CD8-positive, alpha-beta memory T cell (primary cell): ENCODE measurements around the gene TBC1D17. TPM values are rescaled to one million over a fixed set of nuclear protein-coding genes. Genes with fewer than 3 reads are reported as not detected.

ENCODE experiments used
- CTCF ChIA-PET: fragments of 350-600 bp; sonication (Branson Sonifier 250); formaldehyde crosslinking; loops from one replicate; lab custom pipeline; 2021; ENCODE audit warnings: antibody characterized with exemption; lab: Charles Lee
- POLR2A ChIA-PET: fragments of 350-600 bp; sonication (Branson Sonifier 250); formaldehyde crosslinking; loops from one replicate; lab custom pipeline; 2021; ENCODE audit warnings: antibody characterized with exemption; lab: Charles Lee
- DNase-seq, 5 donors: peaks; one replicate each; pipeline versions ENCODE4 v3.0.0 to v3.0.0-alpha.2; 2020 to 2022; ENCODE audit warnings: mixed read lengths in 1 of 5
- H3K27ac ChIP-seq: one replicate; pipeline ENCODE4 v1.7.0; 2013; ENCODE audit warnings: low read depth, mild to moderate bottlenecking, low read length, moderate library complexity
- H3K27me3 ChIP-seq: 2 replicates; pipeline ENCODE4 v1.7.0; 2013; ENCODE audit warnings: low read length, mild to moderate bottlenecking; ENCODE audit not compliant: insufficient read depth, poor library complexity, severe bottlenecking
- H3K36me3 ChIP-seq: 2 replicates; pipeline ENCODE4 v1.7.0; 2013; ENCODE audit warnings: mild to moderate bottlenecking, low read length, moderate library complexity; ENCODE audit not compliant: insufficient read depth
- H3K4me1 ChIP-seq: 2 replicates; pipeline ENCODE4 v1.7.0; 2013; ENCODE audit warnings: mild to moderate bottlenecking, low read length, moderate library complexity; ENCODE audit not compliant: insufficient read depth
- H3K4me3 ChIP-seq: 2 replicates; pipeline ENCODE4 v1.7.0; 2013; ENCODE audit warnings: mild to moderate bottlenecking, low read length
- H3K9me3 ChIP-seq: 2 replicates; pipeline ENCODE4 v1.7.0; 2013; ENCODE audit warnings: mild to moderate bottlenecking, low read length
- H3K27ac Mint-ChIP-seq, 8 donors: one replicate each; pipeline ENCODE4 v1.8.0; 2020 to 2021; ENCODE audit warnings: mixed read lengths in 8 of 8, mild to moderate bottlenecking in 6 of 8, inconsistent platforms in 3 of 8, moderate library complexity in 3 of 8
- H3K27me3 Mint-ChIP-seq, 2 donors: one replicate each; pipeline ENCODE4 v1.8.0; 2020 to 2021; ENCODE audit warnings: mixed read lengths in 2 of 2, mild to moderate bottlenecking in 1 of 2, moderate library complexity in 1 of 2
- H3K36me3 Mint-ChIP-seq, 3 donors: one replicate each; pipeline ENCODE4 v1.8.0; 2020 to 2021; ENCODE audit warnings: mixed read lengths in 3 of 3, inconsistent platforms in 1 of 3, mild to moderate bottlenecking in 1 of 3
- H3K4me1 Mint-ChIP-seq, 3 donors: one replicate each; pipeline ENCODE4 v1.8.0; 2020 to 2021; ENCODE audit warnings: mixed read lengths in 3 of 3, inconsistent platforms in 1 of 3, mild to moderate bottlenecking in 1 of 3
- H3K4me3 Mint-ChIP-seq, 7 donors: one replicate each; pipeline ENCODE4 v1.8.0; 2020 to 2021; ENCODE audit warnings: mixed read lengths in 7 of 7, mild to moderate bottlenecking in 6 of 7, moderate library complexity in 4 of 7, inconsistent platforms in 2 of 7
- H3K9me3 Mint-ChIP-seq, 5 donors: one replicate each; pipeline ENCODE4 v1.8.0; 2020 to 2022; ENCODE audit warnings: mixed read lengths in 5 of 5, mild to moderate bottlenecking in 3 of 5, moderate library complexity in 2 of 5, inconsistent platforms in 1 of 5
- polyA plus RNA-seq: library from polyadenylated mRNA; unstranded; fragments of 300-500 nt; fragmentation: Illumina TruSeq; gene quantifications from one replicate; pipeline ENCODE4 v1.2.3, GENCODE V29; 2021
- total RNA-seq, 2 experiments: library from RNA; stranded (reverse); gene quantifications; one replicate each; pipeline ENCODE4 v1.2.3, GENCODE V29; 2021

Gene TBC1D17
- total and polyA plus RNA-seq, 3 experiments from 2014 or later: 16.8 to 33.5 (median 31.7) TPM

- POLR2A ChIA-PET: interaction anchor here (0.7 to 2.3 kb wide), 6 partner anchors 10 to 1646 kb away, joined by 3 to 13 read pairs (median 6); partner anchors contain the start of genes AKT1S1, FUZ, MED25 and TBC1D17
- peak overlapping the region; percentile 90 to 99 (median 95) for H3K4me3 Mint-ChIP-seq
- CTCF ChIA-PET: interaction anchor here (0.7 to 1.5 kb wide), 7 partner anchors 10 to 132 kb away, joined by 3 to 8 read pairs (median 3); partner anchors contain the start of genes AKT1S1, FUZ and MED25
- H3K4me3 ChIP-seq: peak overlapping the region; percentile 79
- no peaks in the 10 kb centered on the region for H3K36me3 ChIP-seq
- H3K27ac ChIP-seq: peak overlapping the region; percentile 95
- H3K27me3 ChIP-seq: no peaks in the 10 kb centered on the region
- no peaks in the 10 kb centered on the region for H3K9me3 Mint-ChIP-seq
- H3K27ac Mint-ChIP-seq: peak overlapping the region in 7 of 8 donors; percentile 95 to 99 (median 98)
- H3K36me3 Mint-ChIP-seq: peaks cover 0 to 10% (median 0%) of the 10 kb centered on the region in 3 donors
- H3K4me1 ChIP-seq: peaks cover 30% of the 10 kb centered on the region
- H3K4me1 Mint-ChIP-seq: peaks cover 38 to 48% (median 38%) of the 10 kb centered on the region in 3 donors
- no peaks in the 10 kb centered on the region for H3K9me3 ChIP-seq
- no peak for DNase-seq
- peaks cover 0 to 4% of the 10 kb centered on the region in 2 donors for H3K27me3 Mint-ChIP-seq
Measured at GRCh38 chr19:49849433-49850220, 27.9 kb upstream of the TBC1D17 start.

GRCh38 chr19:49850221-49850486, 27.3 kb upstream of the TBC1D17 start:
- no peak for DNase-seq
- peaks cover 30% of the 10 kb centered on the region for H3K4me1 ChIP-seq
- H3K9me3 ChIP-seq: no peaks in the 10 kb centered on the region
- Mint-ChIP-seq H3K4me3 (peak overlapping the region; percentile 90 to 99 (median 95)), H3K4me1 (peaks cover 38 to 48% (median 38%) of the 10 kb centered on the region in 3 donors), H3K27ac (peak overlapping the region in 7 of 8 donors; percentile 95 to 99 (median 98)), H3K36me3 (peaks cover 0 to 13% (median 0%) of the 10 kb centered on the region in 3 donors), H3K9me3 (no peaks in the 10 kb centered on the region), H3K27me3 (peaks cover 0 to 4% of the 10 kb centered on the region in 2 donors)
- no peaks in the 10 kb centered on the region for H3K27me3 ChIP-seq
- H3K27ac ChIP-seq: peak overlapping the region; percentile 95
- no peaks in the 10 kb centered on the region for H3K36me3 ChIP-seq
- POLR2A ChIA-PET: interaction anchor here (0.6 to 2.3 kb wide), 10 partner anchors 9 to 1646 kb away, joined by 3 to 20 read pairs (median 6); partner anchors contain the start of genes AKT1S1, ATF5, FUZ and MED25
- H3K4me3 ChIP-seq: peak overlapping the region; percentile 79
- CTCF ChIA-PET: interaction anchor here (0.7 to 1.5 kb wide), 6 partner anchors 11 to 37 kb away, joined by 3 to 8 read pairs (median 3); partner anchors contain the start of genes AKT1S1, FUZ and MED25

- Mint-ChIP-seq H3K4me3 (peak within 1 kb of the TSS; percentile 90 to 99 (median 95)), H3K4me1 (peaks cover 38 to 53% (median 40%) of the 10 kb centered on the region in 3 donors), H3K9me3 (no peaks in the 10 kb centered on the region), H3K27ac (peak within 1 kb of the TSS; percentile 95 to 99 (median 98)), H3K27me3 (peaks cover 0 to 4% of the 10 kb centered on the region in 2 donors), H3K36me3 (peaks cover 0 to 19% (median 0%) of the 10 kb centered on the region in 3 donors)
- Histone ChIP-seq H3K4me1 (peaks cover 30% of the 10 kb centered on the region), H3K9me3 (no peaks in the 10 kb centered on the region), H3K36me3 (no peaks in the 10 kb centered on the region), H3K27ac (peak within 1 kb of the TSS; percentile 95), H3K27me3 (no peaks in the 10 kb centered on the region), H3K4me3 (peak within 1 kb of the TSS; percentile 79)
- ChIA-PET CTCF (interaction anchor here (0.7 to 1.5 kb wide), 7 partner anchors 11 to 40 kb away, joined by 3 to 8 read pairs (median 3); partner anchors contain the start of genes AKT1S1, FUZ and MED25), POLR2A (interaction anchor here (0.6 to 2.3 kb wide), 12 partner anchors 8 to 1647 kb away, joined by 3 to 20 read pairs (median 5); partner anchors contain the start of genes AKT1S1, ATF5, FUZ and MED25)
- peak; percentile 84 to 90 (median 85) for DNase-seq
Measured at GRCh38 chr19:49850487-49851342, 26.8 kb upstream of the TBC1D17 start, which contains the start of gene PTOV1. Gene PTOV1, plus strand, starts transcription at chr19:49851159.

GRCh38 chr19:49851456-49852259, 25.8 kb upstream of the TBC1D17 start:
- peak overlapping the region; percentile 76 to 93 (median 87) for H3K4me3 Mint-ChIP-seq
- Histone ChIP-seq H3K27me3 (no peaks in the 10 kb centered on the region), H3K9me3 (no peaks in the 10 kb centered on the region), H3K4me3 (peak overlapping the region; percentile 67), H3K36me3 (no peaks in the 10 kb centered on the region), H3K27ac (no peak overlapping the region), H3K4me1 (peaks cover 30% of the 10 kb centered on the region)
- H3K4me1 Mint-ChIP-seq: peaks cover 38 to 54% (median 40%) of the 10 kb centered on the region in 3 donors
- H3K27ac Mint-ChIP-seq: peak overlapping the region; percentile 55 to 94 (median 91)
- CTCF ChIA-PET: interaction anchor here (1.5 kb wide), 1 partner anchor 39 kb away, joined by 3 read pairs; no protein-coding TSS in a partner anchor
- H3K9me3 Mint-ChIP-seq: no peaks in the 10 kb centered on the region
- peaks cover 0 to 26% (median 0%) of the 10 kb centered on the region in 3 donors for H3K36me3 Mint-ChIP-seq
- peak in 4 of 5 donors; percentile 21 to 60 (median 32) for DNase-seq
- H3K27me3 Mint-ChIP-seq: peaks cover 0 to 4% of the 10 kb centered on the region in 2 donors
- POLR2A ChIA-PET: interaction anchor here (0.6 to 2.4 kb wide), 6 partner anchors 15 to 210 kb away, joined by 3 to 20 read pairs (median 12); partner anchors contain the start of genes AKT1S1, MED25, PNKP and SCAF1

GRCh38 chr19:49852631-49853126, 24.8 kb upstream of the TBC1D17 start:
- H3K4me3 Mint-ChIP-seq: peak overlapping the region; percentile 76 to 93 (median 87)
- H3K27ac Mint-ChIP-seq: peak overlapping the region in 7 of 8 donors; percentile 55 to 93 (median 90)
- H3K27ac ChIP-seq: no peak overlapping the region
- no peaks in the 10 kb centered on the region for H3K36me3 ChIP-seq
- ChIA-PET CTCF (no interaction called here), POLR2A (interaction anchor here (0.7 to 2.4 kb wide), 3 partner anchors 11 to 365 kb away, joined by 7 to 11 read pairs (median 9); partner anchors contain the start of gene RPL13A)
- peak overlapping the region; percentile 67 for H3K4me3 ChIP-seq
- no peaks in the 10 kb centered on the region for H3K9me3 Mint-ChIP-seq
- no peaks in the 10 kb centered on the region for H3K9me3 ChIP-seq
- peaks cover 0 to 4% of the 10 kb centered on the region in 2 donors for H3K27me3 Mint-ChIP-seq
- H3K36me3 Mint-ChIP-seq: peaks cover 0 to 36% (median 0%) of the 10 kb centered on the region in 3 donors
- H3K4me1 Mint-ChIP-seq: peaks cover 38 to 52% (median 40%) of the 10 kb centered on the region in 3 donors
- H3K4me1 ChIP-seq: peaks cover 30% of the 10 kb centered on the region
- H3K27me3 ChIP-seq: no peaks in the 10 kb centered on the region
- DNase-seq: no peak

GRCh38 chr19:49853852-49854377, 23.6 kb upstream of the TBC1D17 start:
- no peak overlapping the region for H3K27ac ChIP-seq
- Mint-ChIP-seq H3K36me3 (peaks cover 0 to 46% (median 0%) of the 10 kb centered on the region in 3 donors), H3K4me1 (peaks cover 27 to 41% (median 31%) of the 10 kb centered on the region in 3 donors), H3K27ac (peak overlapping the region in 4 of 8 donors; percentile 61 to 79 (median 71)), H3K9me3 (no peaks in the 10 kb centered on the region), H3K4me3 (peak overlapping the region in 5 of 7 donors; percentile 45 to 81 (median 59)), H3K27me3 (peaks cover 0 to 4% of the 10 kb centered on the region in 2 donors)
- ChIA-PET POLR2A (interaction anchor here (0.9 to 2.4 kb wide), 4 partner anchors 10 to 23 kb away, joined by 3 to 11 read pairs (median 6); partner anchors contain the start of gene AKT1S1), CTCF (no interaction called here)
- H3K9me3 ChIP-seq: no peaks in the 10 kb centered on the region
- H3K27me3 ChIP-seq: no peaks in the 10 kb centered on the region
- DNase-seq: no peak
- H3K36me3 ChIP-seq: no peaks in the 10 kb centered on the region
- H3K4me3 ChIP-seq: no peak overlapping the region
- peaks cover 21% of the 10 kb centered on the region for H3K4me1 ChIP-seq
